ENCODE measurements around the gene DOK4. TPM values are rescaled to one million over a fixed set of nuclear protein-coding genes. Genes with fewer than 3 reads are reported as not detected.

Gene DOK4
- total and polyA plus RNA-seq, 2 donors (not counting 3 experiments of a cell fraction or from before 2014, with no cell fraction given): 22.3 to 23.4 TPM

- Histone ChIP-seq H3K9me3 (replicated peaks; ENCODE audit: control insufficient read depth, insufficient read depth, low read length) (no peaks in the 10 kb centered on the region), H3K27ac (ENCODE audit: insufficient read depth, low read depth, low read length) (no peak overlapping the region), H3K36me3 (ENCODE audit: control insufficient read depth in 2 of 2, extremely low read depth in 1 of 2, insufficient read depth in 2 of 2, low read length in 2 of 2) (peaks cover 13 to 53% of the 10 kb centered on the region in 2 experiments), H3K9me1 (replicated peaks; ENCODE audit: control insufficient read depth, extremely low read depth, insufficient read depth, low read length) (no peaks in the 10 kb centered on the region), H3K9ac (replicated peaks; ENCODE audit: extremely low read depth, insufficient read depth, low read length) (no peak overlapping the region), H3K4me3 (replicated peaks in 1 of 3; ENCODE audit: insufficient read depth in 1 of 3, low read depth in 1 of 3, low read length in 3 of 3) (no peak overlapping the region), H3K79me2 (ENCODE audit: control insufficient read depth, insufficient read depth, low read length) (no peaks in the 10 kb centered on the region), H3K27me3 (ENCODE audit: control insufficient read depth in 2 of 2, insufficient read depth in 2 of 2, low read length in 2 of 2) (no peaks in the 10 kb centered on the region), H2AFZ (ENCODE audit: low read depth, low read length) (no peak overlapping the region), H3K4me1 (ENCODE audit: control insufficient read depth, extremely low read depth, insufficient read depth, low read length) (peaks cover 13% of the 10 kb centered on the region), H3K4me2 (ENCODE audit: insufficient read depth, low read length) (no peak overlapping the region), H4K20me1 (replicated peaks; ENCODE audit: control insufficient read depth, extremely low read depth, insufficient read depth, low read length) (no peaks in the 10 kb centered on the region)
- FAIRE-seq: no peak
- no peak for DNase-seq (ENCODE audit: low read depth, low spot score)
- intact Hi-C loops (cut with micrococcal nuclease): loop anchor here (10.0 kb wide), 1 partner anchor 174 kb away; no protein-coding TSS in a partner anchor
- dilution Hi-C loops (cut with MboI; ENCODE audit: extremely low pct_ligation_motif_present, low sequenced_read_pairs): no loop called here
- CTCF ChIA-PET: interaction anchor here (1.3 to 3.5 kb wide), 3 partner anchors 9 to 48 kb away, joined by 3 to 17 read pairs (median 10); partner anchors contain the start of gene POLR2C
- TF ChIP-seq MYC (IDR thresholded peaks at IDR 0.05; ENCODE audit: low read depth, low read length): no peak
- TF ChIP-seq POLR2A (IDR thresholded peaks at IDR 0.05; ENCODE audit: low read depth, low read length): no peak
- TF ChIP-seq CTCF (IDR thresholded peaks at IDR 0.05; ENCODE audit: extremely low read depth in 1 of 2, insufficient read depth in 1 of 2, low read depth in 1 of 2, low read length in 2 of 2): no peak
- POLR2A ChIA-PET: no interaction called here
- TSS peak; percentile 15 for BruUV-seq (replicated peaks)
Observed at GRCh38 chr16:57471209-57471608, 15.1 kb downstream of the DOK4 start.

DNA sequence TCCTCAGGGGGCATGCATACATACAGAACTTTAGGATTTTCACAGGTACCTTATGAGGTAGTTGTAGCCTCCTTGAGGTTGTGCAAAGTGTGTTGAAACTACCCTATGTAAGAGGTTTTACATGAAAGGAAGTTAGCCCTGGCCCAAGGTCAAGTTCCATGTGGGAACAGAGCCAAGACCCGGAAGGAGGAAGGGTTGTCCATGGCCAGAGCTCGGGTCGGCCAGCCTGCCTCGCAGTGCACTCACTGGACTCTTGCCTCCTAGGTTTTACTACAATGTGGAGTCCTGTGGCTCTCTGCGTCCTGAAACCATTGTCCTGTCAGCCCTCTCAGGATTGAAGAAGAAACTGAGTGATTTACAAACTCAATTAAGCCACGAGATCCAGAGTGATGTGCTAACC lies 15.6 kb downstream of the DOK4 start:
- TF ChIP-seq FOS (IDR thresholded peaks at IDR 0.05; ENCODE audit: borderline replicate concordance, insufficient read depth, low read length) (no peak), POLR2AphosphoS5 (IDR thresholded peaks at IDR 0.05; ENCODE audit: insufficient read depth, low read depth, low read length) (no peak), GATA2 (IDR thresholded peaks at IDR 0.05; ENCODE audit: insufficient read depth, insufficient read length, low read depth, low read length) (no peak), MYC (IDR thresholded peaks at IDR 0.05; ENCODE audit: low read depth, low read length) (no peak), CTCF (IDR thresholded peaks at IDR 0.05; ENCODE audit: extremely low read depth in 1 of 2, insufficient read depth in 1 of 2, low read depth in 1 of 2, low read length in 2 of 2) (no peak), POLR2A (IDR thresholded peaks at IDR 0.05; ENCODE audit: low read depth, low read length) (no peak), JUN (IDR thresholded peaks at IDR 0.05; ENCODE audit: borderline replicate concordance, insufficient read depth, insufficient read length, low read depth) (no peak), EZH2 (IDR thresholded peaks at IDR 0.05; ENCODE audit: borderline replicate concordance, low read depth, low read length, severe bottlenecking) (no peak)
- TF ChIP-seq, protein P1, sequence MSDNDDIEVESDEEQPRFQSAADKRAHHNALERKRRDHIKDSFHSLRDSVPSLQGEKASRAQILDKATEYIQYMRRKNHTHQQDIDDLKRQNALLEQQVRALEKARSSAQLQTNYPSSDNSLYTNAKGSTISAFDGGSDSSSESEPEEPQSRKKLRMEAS (IDR thresholded peaks at IDR 0.05; ENCODE audit: insufficient read depth, insufficient read length): no peak
- H3K9me3 ChIP-seq (replicated peaks; ENCODE audit: control insufficient read depth, insufficient read depth, low read length): no peaks in the 10 kb centered on the region
- DNase-seq (ENCODE audit: low read depth, low spot score) (peak; percentile 38), FAIRE-seq (peak; percentile 90)
- ChIA-PET POLR2A (no interaction called here), CTCF (interaction anchor here (1.3 to 3.5 kb wide), 3 partner anchors 8 to 48 kb away, joined by 3 to 17 read pairs (median 10); partner anchors contain the start of gene POLR2C)
- peaks cover 9% of the 10 kb centered on the region for H3K4me1 ChIP-seq (ENCODE audit: control insufficient read depth, extremely low read depth, insufficient read depth, low read length)
- H3K9ac ChIP-seq (replicated peaks; ENCODE audit: extremely low read depth, insufficient read depth, low read length): no peak overlapping the region
- no peaks in the 10 kb centered on the region for H4K20me1 ChIP-seq (replicated peaks; ENCODE audit: control insufficient read depth, extremely low read depth, insufficient read depth, low read length)
- no peak overlapping the region for H3K4me2 ChIP-seq (ENCODE audit: insufficient read depth, low read length)
- dilution Hi-C loops (cut with MboI; ENCODE audit: extremely low pct_ligation_motif_present, low sequenced_read_pairs): no loop called here
- H3K9me1 ChIP-seq (replicated peaks; ENCODE audit: control insufficient read depth, extremely low read depth, insufficient read depth, low read length): no peaks in the 10 kb centered on the region
- BruUV-seq (replicated peaks): no TSS peak
- intact Hi-C loops (cut with micrococcal nuclease): loop anchor here (10.0 kb wide), 1 partner anchor 174 kb away; no protein-coding TSS in a partner anchor
- peaks cover 13 to 58% of the 10 kb centered on the region in 2 experiments for H3K36me3 ChIP-seq (ENCODE audit: control insufficient read depth in 2 of 2, extremely low read depth in 1 of 2, insufficient read depth in 2 of 2, low read length in 2 of 2)
- no peak overlapping the region for H2AFZ ChIP-seq (ENCODE audit: low read depth, low read length)
- H3K4me3 ChIP-seq (replicated peaks in 1 of 3; ENCODE audit: insufficient read depth in 1 of 3, low read depth in 1 of 3, low read length in 3 of 3): no peak overlapping the region
- no peak overlapping the region for H3K27ac ChIP-seq (ENCODE audit: insufficient read depth, low read depth, low read length)
- H3K27me3 ChIP-seq (ENCODE audit: control insufficient read depth in 2 of 2, insufficient read depth in 2 of 2, low read length in 2 of 2): no peaks in the 10 kb centered on the region
- no peaks in the 10 kb centered on the region for H3K79me2 ChIP-seq (ENCODE audit: control insufficient read depth, insufficient read depth, low read length)

Data from endothelial cell of umbilical vein (primary cell).